ENCODE data around the gene ECHDC1. TPM values are rescaled to one million over a fixed set of nuclear protein-coding genes. Genes with fewer than 3 reads are reported as not detected.

ECHDC1 gene
- total and polyA plus RNA-seq, 2 of the 8 experiments (the other 6 are each of a cell fraction or from before 2014, with no cell fraction given): 11.3 to 60.5 TPM

DNA sequence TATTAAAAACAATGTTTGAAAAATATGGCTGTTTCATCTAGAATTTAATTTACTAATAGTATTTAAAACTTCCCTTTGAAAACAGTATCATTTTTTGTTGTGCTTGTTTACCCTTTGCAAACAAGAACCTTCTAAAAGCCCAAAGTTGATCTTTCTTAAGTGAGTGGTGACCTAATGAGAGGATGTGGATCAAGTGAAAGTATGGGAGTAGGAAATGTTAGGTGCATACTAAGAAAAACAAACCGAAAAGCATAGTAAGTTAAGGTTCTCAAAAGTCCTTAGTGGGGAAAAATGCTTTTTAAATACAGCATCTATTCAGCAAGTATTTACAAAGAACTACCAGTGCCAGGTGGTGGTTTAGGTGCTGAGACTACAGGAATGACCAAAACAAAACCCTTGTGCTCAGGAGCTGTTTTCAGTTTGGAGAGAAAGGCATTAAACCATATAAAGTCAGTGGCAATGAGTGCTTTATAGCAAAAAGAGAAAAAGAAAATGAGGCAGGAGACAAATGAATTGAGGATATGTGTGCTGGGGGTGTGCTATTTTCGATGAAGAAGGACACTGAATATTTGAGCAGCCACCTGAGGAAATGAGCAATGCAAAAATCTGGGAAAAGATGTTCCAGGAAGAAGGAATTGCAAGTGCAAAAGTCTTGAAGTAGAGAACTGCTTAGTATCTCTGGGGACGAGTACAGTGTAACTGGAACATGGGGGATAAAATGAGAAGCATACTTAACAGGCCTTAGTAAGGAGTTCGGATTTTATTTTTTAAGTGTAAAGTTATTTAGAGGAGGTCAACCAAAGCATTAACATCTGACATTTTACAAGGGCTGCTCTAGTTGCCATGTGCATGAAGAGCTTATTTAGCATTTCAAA, 52.8 kb downstream of the ECHDC1 start (continued):
- TF ChIP-seq TAF7 (optimal IDR thresholded peaks at IDR 0.05; ENCODE audit: borderline replicate concordance, low read depth, low read length): no peak
